GM21786 (cell line): Measurements from ENCODE around the gene GLOD4.
"Not testable (repeated sequence)": the region's sequence is repeated elsewhere in the genome, so short reads cannot be mapped to it uniquely, and the experiment has no call there.

Experiments
- ATAC-seq: cut with Tn5 transposase; IDR thresholded peaks from one replicate; pipeline ENCODE4 v1.9.1; 2021; ENCODE audit not compliant: unreplicated experiment

GLOD4 gene

GRCh38 chr17:778096-778495 is 4.0 kb downstream of the GLOD4 start:
- ATAC-seq: no peak

GRCh38 chr17:774313-774584 is 7.8 kb downstream of the GLOD4 start:
- no peak for ATAC-seq

- ATAC-seq: no peak
Measured at GRCh38 chr17:773467-774312, 8.4 kb downstream of the GLOD4 start.

GRCh38 chr17:773016-773415 is 9.1 kb downstream of the GLOD4 start:
- no peak for ATAC-seq

GRCh38 chr17:767076-767475 is 15.0 kb downstream of the GLOD4 start:
- ATAC-seq: no peak

- ATAC-seq: no peak
Measured at GRCh38 chr17:760371-760770, 21.7 kb downstream of the GLOD4 start.

- no peak for ATAC-seq
Measured at GRCh38 chr17:759964-760363, 22.1 kb downstream of the GLOD4 start.

GRCh38 chr17:756010-756567 is 26.0 kb downstream of the GLOD4 start:
- ATAC-seq: not testable (repeated sequence)

- not testable (repeated sequence) for ATAC-seq
Measured at GRCh38 chr17:755319-755961, 26.6 kb downstream of the GLOD4 start.

GRCh38 chr17:753418-753817 is 28.7 kb downstream of the GLOD4 start:
- no peak for ATAC-seq

GRCh38 chr17:752620-753219 is 29.4 kb downstream of the GLOD4 start:
- no peak for ATAC-seq

- peak; percentile 88 for ATAC-seq
Measured at GRCh38 chr17:752002-752619, 30.0 kb downstream of the GLOD4 start, which contains the start of gene GEMIN4. Gene GEMIN4 (minus strand): TSS chr17:752264. CDS start chr17:752142, 122 bp downstream.

GRCh38 chr17:751269-752001 is 30.6 kb downstream of the GLOD4 start:
- peak; percentile 17 for ATAC-seq

- no peak for ATAC-seq
Measured at GRCh38 chr17:750431-751037, 31.5 kb downstream of the GLOD4 start.

GRCh38 chr17:749359-749758 is 32.7 kb downstream of the GLOD4 start:
- ATAC-seq: not testable (repeated sequence)

- ATAC-seq: not testable (repeated sequence)
Measured at GRCh38 chr17:748604-749003, 33.5 kb downstream of the GLOD4 start.

GRCh38 chr17:746783-747629 is 35.1 kb downstream of the GLOD4 start:
- no peak for ATAC-seq

GRCh38 chr17:746181-746580 is 35.9 kb downstream of the GLOD4 start:
- no peak for ATAC-seq

GRCh38 chr17:745406-745805 is 36.7 kb downstream of the GLOD4 start:
- no peak for ATAC-seq
